Measurements from ENCODE around the gene RAB40B.

- TF ChIP-seq CTCF (IDR thresholded peaks at IDR 0.05 in 4 of 5, conservative IDR thresholded peaks at IDR 0.05 in 1 of 5) = no peak
- TF ChIP-seq POLR2A (IDR thresholded peaks at IDR 0.05) = no peak
Measured at GRCh38 chr17:82653651-82654528, 44.6 kb downstream of the RAB40B start.

Data from gastrocnemius medialis (tissue), 4 donors.